GM19467 (cell line): ENCODE measurements around the gene VAC14.
"Not testable (repeated sequence)": the region's sequence is repeated elsewhere in the genome, so short reads cannot be mapped to it uniquely, and the experiment has no call there.

Experiments
- ATAC-seq: cut with Tn5 transposase; IDR thresholded peaks from one replicate; pipeline ENCODE4 v1.9.1; 2021; ENCODE audit warnings: mild to moderate bottlenecking, moderate library complexity; ENCODE audit not compliant: unreplicated experiment

The VAC14 gene

GRCh38 chr16:70648606-70649005 is 152.4 kb downstream of the VAC14 start:
- no peak for ATAC-seq

DNA sequence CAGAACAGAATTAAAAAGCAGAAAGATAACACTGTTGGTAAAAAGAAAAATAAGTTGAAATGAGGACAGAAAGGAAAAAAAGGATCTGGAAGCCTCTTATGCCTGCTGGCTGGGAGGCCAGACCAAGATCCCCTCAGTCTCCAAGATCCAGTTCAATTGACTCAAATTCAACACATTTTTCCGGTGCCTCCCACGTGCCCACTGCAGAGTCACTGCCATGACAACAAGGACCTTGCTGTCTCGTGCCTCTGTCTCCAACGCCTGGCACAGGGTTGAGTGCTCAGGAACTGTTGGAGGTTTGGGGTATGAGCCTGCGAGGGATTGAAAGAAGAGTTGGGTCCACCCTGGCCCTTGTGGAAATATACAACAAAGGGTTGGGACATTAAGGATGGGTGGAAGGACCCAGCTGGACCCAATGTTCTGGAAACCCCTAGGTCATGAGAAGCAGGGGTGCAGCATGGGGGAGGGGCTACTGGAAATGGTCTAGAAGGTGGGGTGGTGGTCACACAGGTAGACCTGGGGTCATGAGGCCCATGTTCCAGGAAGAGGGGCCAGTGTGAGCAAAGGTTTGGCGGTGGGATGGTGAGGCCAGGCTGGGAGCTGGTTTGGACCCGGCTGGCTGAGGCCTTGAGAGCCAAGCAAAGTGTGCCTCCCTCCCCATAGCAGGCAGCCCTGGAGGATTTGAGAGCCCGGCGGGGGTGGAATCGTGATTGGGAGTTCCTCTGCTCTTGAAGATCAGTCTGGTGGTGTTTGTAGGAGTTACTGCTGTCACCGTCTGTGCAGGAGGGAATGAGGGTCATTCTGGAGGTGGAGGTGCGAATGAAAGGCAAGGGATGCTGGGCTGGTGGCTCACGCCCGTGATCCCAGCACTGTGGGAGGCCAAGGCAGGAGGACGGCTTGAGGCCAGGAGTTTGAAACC is 153.3 kb downstream of the VAC14 start:
- no peak for ATAC-seq

DNA sequence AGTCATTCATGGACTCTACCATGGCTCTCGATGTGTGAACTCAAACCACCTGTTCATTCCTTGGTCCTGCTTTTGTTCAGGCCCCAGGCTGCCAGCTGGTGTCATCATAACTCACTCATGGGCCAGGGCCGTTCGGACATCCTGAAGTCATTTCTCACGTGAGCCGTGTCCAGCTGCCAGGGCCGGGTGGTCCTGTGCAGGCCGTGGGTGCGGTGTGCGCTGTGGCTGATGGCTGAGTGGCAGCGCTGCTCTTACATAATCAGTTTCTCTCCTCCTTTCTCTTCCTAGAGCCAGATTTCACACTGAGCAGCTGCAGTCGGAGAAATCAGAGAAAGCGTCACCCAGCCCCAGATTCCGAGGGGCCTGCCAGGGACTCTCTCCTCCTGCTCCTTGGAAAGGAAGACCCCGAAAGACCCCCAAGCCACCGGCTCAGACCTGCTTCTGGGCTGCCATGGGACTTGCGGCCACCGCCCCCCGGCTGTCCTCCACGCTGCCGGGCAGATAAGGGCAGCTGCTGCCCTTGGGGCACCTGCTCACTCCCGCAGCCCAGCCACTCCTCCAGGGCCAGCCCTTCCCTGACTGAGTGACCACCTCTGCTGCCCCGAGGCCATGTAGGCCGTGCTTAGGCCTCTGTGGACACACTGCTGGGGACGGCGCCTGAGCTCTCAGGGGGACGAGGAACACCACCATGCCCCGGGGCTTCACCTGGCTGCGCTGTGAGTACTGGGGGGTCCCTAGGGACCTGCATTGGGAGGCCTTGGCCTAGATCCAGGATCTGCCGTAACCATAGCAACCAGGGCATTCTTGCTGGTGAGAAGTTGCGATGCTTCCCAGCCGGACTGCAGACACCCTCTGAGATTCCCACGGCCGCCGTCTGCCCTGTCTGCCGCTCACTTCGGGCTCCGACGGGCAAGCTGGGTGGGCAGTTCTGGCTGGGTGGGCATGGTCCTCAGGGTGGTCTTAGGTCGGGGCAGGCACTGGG is 154.4 kb downstream of the VAC14 start, which contains the start of gene IL34:
IL34 (plus strand) TSS at position 300 of the 982 bp plus-strand sequence; CDS start at position 689, 389 bp downstream.
- no peak for ATAC-seq

- ATAC-seq = no peak
Measured at GRCh38 chr16:70644763-70645597, 156.0 kb downstream of the VAC14 start.

DNA sequence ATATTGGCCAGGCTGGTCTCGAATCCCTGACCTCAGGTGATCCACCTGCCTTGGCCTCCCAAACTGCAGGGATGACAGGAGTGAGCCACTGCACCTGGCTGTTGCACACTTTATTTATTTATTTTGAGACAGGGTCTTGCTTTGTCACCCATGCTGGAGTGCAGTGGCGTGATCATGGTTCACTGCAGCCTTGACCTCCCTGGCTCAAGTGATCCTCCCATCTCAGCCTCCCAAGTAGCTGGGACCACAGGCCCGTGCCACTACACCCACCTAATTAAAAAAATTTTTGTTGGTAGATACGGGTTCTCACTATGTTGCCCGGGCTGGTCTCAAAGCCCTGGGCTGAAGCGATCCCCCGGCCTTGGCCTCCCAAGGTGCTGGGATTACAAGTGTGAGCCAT is 157.7 kb downstream of the VAC14 start:
- not testable (repeated sequence) for ATAC-seq

GRCh38 chr16:70642633-70643032 is 158.3 kb downstream of the VAC14 start:
- ATAC-seq = no peak

DNA sequence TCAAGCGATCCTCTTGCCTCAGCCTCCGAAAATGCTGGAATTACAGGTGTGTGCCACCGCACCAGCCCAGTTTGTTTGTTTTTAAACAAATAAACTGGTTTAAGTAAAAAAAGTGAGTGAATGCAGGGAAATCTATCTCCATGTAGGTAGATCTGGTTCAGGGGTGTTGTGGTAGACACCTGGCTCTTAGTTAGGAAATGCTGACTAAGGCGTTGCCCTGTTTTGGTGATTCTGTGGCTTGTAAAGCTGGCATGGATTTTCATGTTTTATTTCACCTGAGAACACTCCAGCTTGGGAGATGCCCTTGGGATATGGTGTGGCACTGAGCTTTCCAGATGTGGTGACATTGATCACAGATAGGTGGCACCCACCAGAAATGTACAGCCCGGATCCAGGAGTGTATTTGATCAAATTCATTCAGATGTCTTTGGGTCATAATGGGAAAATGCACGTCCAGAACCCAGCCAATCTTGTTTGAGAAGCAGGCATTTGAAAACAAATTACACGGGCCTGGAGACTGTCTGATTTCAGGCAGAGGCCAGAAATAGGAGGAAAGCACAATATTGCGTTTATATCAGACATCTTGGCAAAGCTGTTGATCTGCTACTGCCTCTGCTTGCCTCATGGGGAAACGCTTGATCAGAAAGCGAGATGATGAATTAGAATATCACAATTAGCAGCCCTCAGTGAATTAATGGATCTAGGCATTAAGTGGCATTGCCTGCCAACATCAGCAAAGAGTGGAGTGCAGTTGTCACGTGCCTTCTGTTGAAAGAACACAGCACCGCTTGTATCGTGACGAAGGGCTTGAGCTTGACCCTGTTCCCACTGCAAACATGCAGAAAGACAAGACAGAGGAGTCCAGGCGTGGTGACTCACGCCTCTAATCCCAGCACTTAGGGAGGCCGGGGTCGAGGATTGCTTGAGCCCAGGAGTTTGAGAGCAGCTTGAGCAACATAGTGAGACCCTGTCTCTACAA is 161.9 kb downstream of the VAC14 start:
- no peak for ATAC-seq
